A549 (cell line): Measurements from ENCODE around the gene INSM1.

ENCODE experiments used
- ESRRA ChIP-seq: fragments of 150-350 bp; IDR thresholded peaks from 2 replicates; pipeline ENCODE4 v1.6.1; 2014; ENCODE audit warnings: mild to moderate bottlenecking, low read length, borderline replicate concordance
- KDM1A ChIP-seq: fragments of 200-600 bp; sonication (generic); IDR thresholded peaks from 2 replicates; pipeline ENCODE4 v1.6.1; 2016; ENCODE audit warnings: low read depth, mild to moderate bottlenecking
- MAFK ChIP-seq: fragments of 450-650 bp; IDR thresholded peaks from 2 replicates; pipeline ENCODE4 v1.6.1; 2014; ENCODE audit not compliant: partially characterized antibody
- MYC ChIP-seq: IDR thresholded peaks from 2 replicates; pipeline ENCODE4 v1.6.1; 2012; ENCODE audit warnings: mild to moderate bottlenecking, inconsistent platforms, low read length, improper control_type of control experiment, borderline replicate concordance
- POLR2A ChIP-seq: IDR thresholded peaks from 2 replicates; pipeline ENCODE4 v1.6.1; 2012; ENCODE audit warnings: mild to moderate bottlenecking, low read length
- RARB ChIP-seq: fragments of 250-450 bp; sonication (Bioruptor Pico); IDR thresholded peaks from 2 replicates; pipeline ENCODE4 v1.8.0; 2021; ENCODE audit warnings: mild to moderate bottlenecking, moderate library complexity
- RCOR1 ChIP-seq: fragments of 150-350 bp; IDR thresholded peaks from 2 replicates; pipeline ENCODE4 v1.6.1; 2014; ENCODE audit warnings: antibody characterized with exemption, low read length, low read depth
- SMC3 ChIP-seq: fragments of >200 bp; sonication (Bioruptor Twin); formaldehyde crosslinking; IDR thresholded peaks from 3 replicates; pipeline ENCODE4 v1.6.1; 2018; ENCODE audit warnings: inconsistent platforms
- TF ChIP-seq, protein P1 (sequence below): fragments of >200 bp; sonication (Bioruptor Twin); formaldehyde crosslinking; IDR thresholded peaks from 3 replicates; pipeline ENCODE4 v1.5.1; 2016
- TF ChIP-seq, protein P2 (sequence below): fragments of 200-600 bp; sonication (generic); IDR thresholded peaks from 2 replicates; pipeline ENCODE4 v1.6.1; 2016; ENCODE audit warnings: antibody characterized with exemption, mild to moderate bottlenecking, moderate library complexity
- TF ChIP-seq, protein P3 (sequence below): fragments of 150-350 bp; IDR thresholded peaks from 2 replicates; pipeline ENCODE4 v1.6.1; 2014; ENCODE audit warnings: low read depth, mild to moderate bottlenecking, low read length

DNA sequence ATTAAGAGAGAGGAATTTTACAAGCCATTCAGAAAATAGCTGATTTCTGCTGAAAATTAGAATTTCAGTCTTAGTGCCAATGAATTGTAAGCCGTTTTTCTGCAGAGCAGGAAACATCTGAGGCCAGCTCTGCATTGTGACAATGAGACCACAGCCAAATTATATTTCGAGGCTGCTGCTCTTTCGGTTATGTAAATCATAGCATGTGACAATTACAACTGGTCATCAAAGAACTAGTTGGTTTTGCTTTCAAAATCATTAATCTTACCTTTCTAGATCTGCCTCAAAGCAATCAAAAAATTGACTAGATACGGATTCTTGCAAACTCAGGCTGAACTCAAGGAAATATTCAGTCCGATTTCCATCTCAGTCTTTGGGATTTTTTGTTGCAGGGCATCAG, 33.4 kb upstream of the INSM1 start:
- TF ChIP-seq MYC (no peak), RARB (no peak), ESRRA (no peak), RCOR1 (no peak), POLR2A (no peak), SMC3 (no peak), MAFK (no peak), KDM1A (no peak)
- TF ChIP-seq, protein P1, sequence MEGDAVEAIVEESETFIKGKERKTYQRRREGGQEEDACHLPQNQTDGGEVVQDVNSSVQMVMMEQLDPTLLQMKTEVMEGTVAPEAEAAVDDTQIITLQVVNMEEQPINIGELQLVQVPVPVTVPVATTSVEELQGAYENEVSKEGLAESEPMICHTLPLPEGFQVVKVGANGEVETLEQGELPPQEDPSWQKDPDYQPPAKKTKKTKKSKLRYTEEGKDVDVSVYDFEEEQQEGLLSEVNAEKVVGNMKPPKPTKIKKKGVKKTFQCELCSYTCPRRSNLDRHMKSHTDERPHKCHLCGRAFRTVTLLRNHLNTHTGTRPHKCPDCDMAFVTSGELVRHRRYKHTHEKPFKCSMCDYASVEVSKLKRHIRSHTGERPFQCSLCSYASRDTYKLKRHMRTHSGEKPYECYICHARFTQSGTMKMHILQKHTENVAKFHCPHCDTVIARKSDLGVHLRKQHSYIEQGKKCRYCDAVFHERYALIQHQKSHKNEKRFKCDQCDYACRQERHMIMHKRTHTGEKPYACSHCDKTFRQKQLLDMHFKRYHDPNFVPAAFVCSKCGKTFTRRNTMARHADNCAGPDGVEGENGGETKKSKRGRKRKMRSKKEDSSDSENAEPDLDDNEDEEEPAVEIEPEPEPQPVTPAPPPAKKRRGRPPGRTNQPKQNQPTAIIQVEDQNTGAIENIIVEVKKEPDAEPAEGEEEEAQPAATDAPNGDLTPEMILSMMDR, result no peak
- TF ChIP-seq, protein P2, sequence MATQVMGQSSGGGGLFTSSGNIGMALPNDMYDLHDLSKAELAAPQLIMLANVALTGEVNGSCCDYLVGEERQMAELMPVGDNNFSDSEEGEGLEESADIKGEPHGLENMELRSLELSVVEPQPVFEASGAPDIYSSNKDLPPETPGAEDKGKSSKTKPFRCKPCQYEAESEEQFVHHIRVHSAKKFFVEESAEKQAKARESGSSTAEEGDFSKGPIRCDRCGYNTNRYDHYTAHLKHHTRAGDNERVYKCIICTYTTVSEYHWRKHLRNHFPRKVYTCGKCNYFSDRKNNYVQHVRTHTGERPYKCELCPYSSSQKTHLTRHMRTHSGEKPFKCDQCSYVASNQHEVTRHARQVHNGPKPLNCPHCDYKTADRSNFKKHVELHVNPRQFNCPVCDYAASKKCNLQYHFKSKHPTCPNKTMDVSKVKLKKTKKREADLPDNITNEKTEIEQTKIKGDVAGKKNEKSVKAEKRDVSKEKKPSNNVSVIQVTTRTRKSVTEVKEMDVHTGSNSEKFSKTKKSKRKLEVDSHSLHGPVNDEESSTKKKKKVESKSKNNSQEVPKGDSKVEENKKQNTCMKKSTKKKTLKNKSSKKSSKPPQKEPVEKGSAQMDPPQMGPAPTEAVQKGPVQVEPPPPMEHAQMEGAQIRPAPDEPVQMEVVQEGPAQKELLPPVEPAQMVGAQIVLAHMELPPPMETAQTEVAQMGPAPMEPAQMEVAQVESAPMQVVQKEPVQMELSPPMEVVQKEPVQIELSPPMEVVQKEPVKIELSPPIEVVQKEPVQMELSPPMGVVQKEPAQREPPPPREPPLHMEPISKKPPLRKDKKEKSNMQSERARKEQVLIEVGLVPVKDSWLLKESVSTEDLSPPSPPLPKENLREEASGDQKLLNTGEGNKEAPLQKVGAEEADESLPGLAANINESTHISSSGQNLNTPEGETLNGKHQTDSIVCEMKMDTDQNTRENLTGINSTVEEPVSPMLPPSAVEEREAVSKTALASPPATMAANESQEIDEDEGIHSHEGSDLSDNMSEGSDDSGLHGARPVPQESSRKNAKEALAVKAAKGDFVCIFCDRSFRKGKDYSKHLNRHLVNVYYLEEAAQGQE, result no peak
- TF ChIP-seq, protein P3, sequence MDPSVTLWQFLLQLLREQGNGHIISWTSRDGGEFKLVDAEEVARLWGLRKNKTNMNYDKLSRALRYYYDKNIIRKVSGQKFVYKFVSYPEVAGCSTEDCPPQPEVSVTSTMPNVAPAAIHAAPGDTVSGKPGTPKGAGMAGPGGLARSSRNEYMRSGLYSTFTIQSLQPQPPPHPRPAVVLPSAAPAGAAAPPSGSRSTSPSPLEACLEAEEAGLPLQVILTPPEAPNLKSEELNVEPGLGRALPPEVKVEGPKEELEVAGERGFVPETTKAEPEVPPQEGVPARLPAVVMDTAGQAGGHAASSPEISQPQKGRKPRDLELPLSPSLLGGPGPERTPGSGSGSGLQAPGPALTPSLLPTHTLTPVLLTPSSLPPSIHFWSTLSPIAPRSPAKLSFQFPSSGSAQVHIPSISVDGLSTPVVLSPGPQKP, result no peak
